DOHH2 (cell line): Measurements from ENCODE around the gene PDK1.
A peak's percentile ranks its signal among the peaks of the same experiment; 100 is the strongest.
"Not testable (repeated sequence)": the region's sequence is repeated elsewhere in the genome, so short reads cannot be mapped to it uniquely, and the experiment has no call there.

Experiments
- H3F3A ChIP-seq: fragments of 200-600 bp; sonication (generic), shearing (Covaris generic); 2 replicates; pipeline ENCODE4 v1.6.0; 2016; ENCODE audit warnings: antibody characterized with exemption, mild to moderate bottlenecking; ENCODE audit not compliant: control insufficient read depth, insufficient read depth
- H3K27ac ChIP-seq: fragments of 200-600 bp; sonication (generic); 2 replicates; pipeline ENCODE4 v1.5.1; 2014; ENCODE audit warnings: low read depth, mild to moderate bottlenecking, low read length, moderate library complexity
- H3K27me3 ChIP-seq: fragments of 200-600 bp; sonication (generic); 2 replicates; pipeline ENCODE4 v1.6.1; 2014; ENCODE audit warnings: mild to moderate bottlenecking, low read length, mixed read lengths; ENCODE audit not compliant: control insufficient read depth
- H3K36me3 ChIP-seq: fragments of 200-600 bp; sonication (generic); 2 replicates; pipeline ENCODE4 v1.6.1; 2014; ENCODE audit warnings: mild to moderate bottlenecking, low read length, moderate library complexity, mixed read lengths; ENCODE audit not compliant: control insufficient read depth
- H3K4me1 ChIP-seq: fragments of 200-600 bp; sonication (generic); 2 replicates; pipeline ENCODE4 v1.6.1; 2014; ENCODE audit warnings: mild to moderate bottlenecking, low read length, mixed read lengths; ENCODE audit not compliant: control insufficient read depth
- H3K4me2 ChIP-seq: fragments of 200-600 bp; sonication (generic); 2 replicates; pipeline ENCODE4 v1.6.0; 2014; ENCODE audit warnings: mild to moderate bottlenecking, low read length, moderate library complexity
- H3K4me3 ChIP-seq: fragments of 200-600 bp; sonication (generic); 2 replicates; pipeline ENCODE4 v1.5.1; 2014; ENCODE audit warnings: mild to moderate bottlenecking, low read length, mixed read lengths
- H3K79me2 ChIP-seq: fragments of 200-600 bp; sonication (generic); 2 replicates; pipeline ENCODE4 v1.6.1; 2014; ENCODE audit warnings: mild to moderate bottlenecking, low read length, mixed read lengths; ENCODE audit not compliant: control insufficient read depth
- H3K9me2 ChIP-seq: fragments of 200-600 bp; sonication (generic); replicated peaks from 2 replicates; pipeline ENCODE4 v1.6.1; 2014; ENCODE audit warnings: mild to moderate bottlenecking, low read length, mixed read lengths; ENCODE audit not compliant: control insufficient read depth
- H3K9me3 ChIP-seq: fragments of 200-600 bp; sonication (generic); 2 replicates; pipeline ENCODE4 v1.6.1; 2014; ENCODE audit warnings: antibody characterized with exemption, low read length, mixed read lengths; ENCODE audit not compliant: control insufficient read depth, insufficient read depth
- H4K20me1 ChIP-seq: fragments of 200-600 bp; sonication (generic); 2 replicates; pipeline ENCODE4 v1.6.0; 2014; ENCODE audit warnings: low read depth, mild to moderate bottlenecking, antibody characterized with exemption, low read length, moderate library complexity; ENCODE audit not compliant: control insufficient read depth, insufficient read depth
- EZH2phosphoT487 ChIP-seq: fragments of 200-600 bp; sonication (generic); IDR thresholded peaks from 2 replicates; pipeline ENCODE4 v1.6.1; 2017; ENCODE audit warnings: borderline replicate concordance, mild to moderate bottlenecking, antibody characterized with exemption, low read length, moderate library complexity, mixed read lengths
- TF ChIP-seq, protein P1 (sequence below): fragments of 200-600 bp; sonication (generic); IDR thresholded peaks from one replicate; pipeline ENCODE4 v1.5.1; 2014; ENCODE audit warnings: antibody characterized with exemption, mild to moderate bottlenecking, low read depth, low read length; ENCODE audit not compliant: poor library complexity, severe bottlenecking

Gene PDK1

DNA sequence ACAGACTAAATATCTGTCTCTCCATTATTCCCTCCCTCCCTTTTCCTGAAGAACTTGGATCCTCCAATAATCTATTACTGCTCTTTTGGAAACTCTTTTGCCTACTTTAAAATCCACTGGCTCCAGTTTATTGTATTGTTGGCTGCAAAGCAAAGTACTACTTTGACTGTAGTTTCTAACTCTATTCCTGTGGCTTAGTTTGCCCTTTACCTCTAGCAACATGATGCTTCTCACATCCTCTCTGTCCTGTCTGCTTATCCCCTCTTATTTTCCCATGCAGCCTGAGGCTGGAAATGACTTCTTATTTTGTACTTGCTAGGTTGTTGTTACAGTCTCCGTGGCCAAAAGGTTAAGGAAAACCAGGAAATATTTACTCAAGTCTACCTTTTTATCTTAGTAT is 26.8 kb downstream of the PDK1 start:
- Histone ChIP-seq H3K36me3 (peaks cover 81% of the 10 kb centered on the region), H3K27ac (no peak overlapping the region), H3K79me2 (peaks cover 15% of the 10 kb centered on the region), H3K27me3 (no peaks in the 10 kb centered on the region), H3K9me3 (peaks cover 10% of the 10 kb centered on the region; the same call in 1 of the 2 replicates), H3K4me3 (no peak overlapping the region), H3K4me2 (peak overlapping the region; percentile 31; the same call in 1 of the 2 replicates), H4K20me1 (no peaks in the 10 kb centered on the region), H3K9me2 (no peaks in the 10 kb centered on the region), H3K4me1 (peaks cover 20% of the 10 kb centered on the region), H3F3A (no peaks in the 10 kb centered on the region)
- TF ChIP-seq, protein P1, sequence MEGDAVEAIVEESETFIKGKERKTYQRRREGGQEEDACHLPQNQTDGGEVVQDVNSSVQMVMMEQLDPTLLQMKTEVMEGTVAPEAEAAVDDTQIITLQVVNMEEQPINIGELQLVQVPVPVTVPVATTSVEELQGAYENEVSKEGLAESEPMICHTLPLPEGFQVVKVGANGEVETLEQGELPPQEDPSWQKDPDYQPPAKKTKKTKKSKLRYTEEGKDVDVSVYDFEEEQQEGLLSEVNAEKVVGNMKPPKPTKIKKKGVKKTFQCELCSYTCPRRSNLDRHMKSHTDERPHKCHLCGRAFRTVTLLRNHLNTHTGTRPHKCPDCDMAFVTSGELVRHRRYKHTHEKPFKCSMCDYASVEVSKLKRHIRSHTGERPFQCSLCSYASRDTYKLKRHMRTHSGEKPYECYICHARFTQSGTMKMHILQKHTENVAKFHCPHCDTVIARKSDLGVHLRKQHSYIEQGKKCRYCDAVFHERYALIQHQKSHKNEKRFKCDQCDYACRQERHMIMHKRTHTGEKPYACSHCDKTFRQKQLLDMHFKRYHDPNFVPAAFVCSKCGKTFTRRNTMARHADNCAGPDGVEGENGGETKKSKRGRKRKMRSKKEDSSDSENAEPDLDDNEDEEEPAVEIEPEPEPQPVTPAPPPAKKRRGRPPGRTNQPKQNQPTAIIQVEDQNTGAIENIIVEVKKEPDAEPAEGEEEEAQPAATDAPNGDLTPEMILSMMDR, result no peak
- TF ChIP-seq EZH2phosphoT487, result no peak

DNA sequence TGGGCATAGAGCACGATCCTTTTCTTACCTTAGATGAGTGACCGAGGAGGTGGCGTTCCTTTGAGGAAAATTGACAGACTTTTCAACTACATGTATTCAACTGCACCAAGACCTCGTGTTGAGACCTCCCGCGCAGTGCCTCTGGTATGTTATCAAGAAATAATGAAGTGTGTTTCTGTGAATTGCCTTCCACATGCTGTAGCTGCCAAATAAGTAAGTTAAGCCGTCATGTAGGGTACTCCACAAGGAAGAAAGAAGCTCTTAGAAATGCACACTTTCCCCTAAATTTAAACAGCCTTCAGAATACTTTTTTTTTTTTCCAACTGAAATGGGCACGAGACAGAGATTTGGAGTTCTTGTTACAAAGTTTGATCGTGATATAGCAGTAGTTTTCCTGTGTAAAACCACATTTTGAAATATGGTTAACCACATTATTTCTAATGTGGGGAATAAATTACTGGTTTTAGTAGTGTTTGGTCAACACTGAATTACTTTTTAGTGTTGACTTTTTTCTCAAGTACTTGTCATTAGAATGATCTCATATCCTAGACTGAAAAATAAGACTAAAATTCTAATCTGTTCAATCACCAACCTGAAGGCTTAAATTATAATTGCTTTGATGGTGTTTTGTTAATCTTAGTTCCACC is 30.5 kb downstream of the PDK1 start:
- Histone ChIP-seq H3K9me2 (no peaks in the 10 kb centered on the region), H3K9me3 (no peaks in the 10 kb centered on the region), H3K4me1 (peaks cover 17% of the 10 kb centered on the region), H3K4me3 (no peak overlapping the region), H3K27ac (no peak overlapping the region), H3K4me2 (no peak overlapping the region), H3K79me2 (no peaks in the 10 kb centered on the region), H3K27me3 (no peaks in the 10 kb centered on the region), H3F3A (no peaks in the 10 kb centered on the region), H4K20me1 (no peaks in the 10 kb centered on the region), H3K36me3 (peaks cover 76% of the 10 kb centered on the region)
- TF ChIP-seq, protein P1, result no peak
- no peak for TF ChIP-seq EZH2phosphoT487

DNA sequence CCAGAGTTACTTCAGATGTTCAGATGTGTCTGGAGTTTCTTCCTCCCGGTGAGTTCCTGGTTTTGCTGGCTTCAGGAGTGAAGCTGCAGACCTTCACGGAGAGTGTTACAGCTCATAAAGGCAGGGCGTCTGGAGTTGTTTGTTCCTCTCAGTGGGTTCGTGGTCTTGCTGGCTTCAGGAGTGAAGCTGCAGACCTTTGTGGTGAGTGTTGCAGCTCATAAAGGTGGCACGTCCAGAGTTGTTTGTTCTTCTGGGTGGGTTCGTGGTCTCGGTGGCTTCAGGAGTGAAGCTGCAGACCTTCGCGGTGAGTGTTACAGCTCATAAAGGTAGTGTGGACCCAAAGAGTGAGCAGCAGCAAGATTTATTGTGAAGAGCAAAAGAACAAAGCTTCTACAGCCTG is 31.3 kb downstream of the PDK1 start:
- not testable (repeated sequence) for H3K4me2 ChIP-seq, H3K9me3 ChIP-seq, H3K9me2 ChIP-seq, H3K27me3 ChIP-seq, H3F3A ChIP-seq, H3K4me3 ChIP-seq, H3K27ac ChIP-seq, H3K79me2 ChIP-seq, H3K4me1 ChIP-seq, H4K20me1 ChIP-seq
- peaks cover 68% of the 10 kb centered on the region for H3K36me3 ChIP-seq

DNA sequence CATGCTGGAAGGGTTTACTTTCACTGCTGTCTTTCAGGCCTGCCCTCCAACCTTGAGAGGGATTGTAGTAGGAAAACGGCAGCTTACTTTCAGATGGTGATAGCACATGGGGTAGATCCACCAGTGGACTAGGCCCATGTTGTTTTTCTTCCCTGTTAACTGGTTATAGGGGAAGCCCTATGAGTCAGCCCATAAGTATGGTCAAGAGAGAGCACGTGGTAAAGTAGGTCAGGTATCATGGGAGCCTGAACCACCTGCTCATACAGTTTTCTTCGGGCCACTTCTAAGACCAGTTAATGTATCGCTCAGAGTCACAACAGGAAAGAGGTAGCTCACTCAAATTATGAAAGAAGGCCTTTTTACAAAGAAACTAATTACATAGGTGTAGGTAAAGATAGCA is 33.0 kb downstream of the PDK1 start:
- Histone ChIP-seq H3K27me3 (no peaks in the 10 kb centered on the region), H3K4me3 (no peak overlapping the region), H4K20me1 (no peaks in the 10 kb centered on the region), H3K27ac (no peak overlapping the region), H3K79me2 (no peaks in the 10 kb centered on the region), H3K36me3 (peaks cover 70% of the 10 kb centered on the region), H3F3A (no peaks in the 10 kb centered on the region), H3K4me2 (no peak overlapping the region), H3K9me3 (no peaks in the 10 kb centered on the region), H3K4me1 (no peaks in the 10 kb centered on the region), H3K9me2 (no peaks in the 10 kb centered on the region)
- TF ChIP-seq EZH2phosphoT487, result no peak

DNA sequence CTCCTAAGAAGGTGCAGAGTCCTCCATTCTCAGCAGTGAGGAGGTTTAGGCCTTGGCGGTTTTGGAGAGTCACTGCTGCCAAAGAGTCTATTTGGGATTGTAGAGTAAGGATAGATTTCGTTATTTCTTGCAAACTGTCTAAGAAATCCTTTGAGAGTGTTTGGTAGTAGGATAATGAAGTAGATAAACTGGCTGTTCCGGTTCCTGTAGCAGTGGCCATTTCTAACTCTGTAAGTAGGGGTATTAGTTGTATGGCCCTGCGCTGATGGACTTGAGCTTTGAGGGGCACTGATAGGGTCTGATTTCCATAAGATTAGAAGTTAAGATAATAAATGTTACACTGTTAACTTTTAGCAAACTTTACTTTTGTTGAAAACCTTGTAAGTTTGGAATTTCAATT is 35.5 kb downstream of the PDK1 start:
- not testable (repeated sequence) for H4K20me1 ChIP-seq, H3F3A ChIP-seq, H3K79me2 ChIP-seq, H3K4me2 ChIP-seq, H3K27ac ChIP-seq, H3K9me2 ChIP-seq, H3K4me1 ChIP-seq, H3K27me3 ChIP-seq, H3K9me3 ChIP-seq, H3K4me3 ChIP-seq
- peaks cover 75% of the 10 kb centered on the region for H3K36me3 ChIP-seq

DNA sequence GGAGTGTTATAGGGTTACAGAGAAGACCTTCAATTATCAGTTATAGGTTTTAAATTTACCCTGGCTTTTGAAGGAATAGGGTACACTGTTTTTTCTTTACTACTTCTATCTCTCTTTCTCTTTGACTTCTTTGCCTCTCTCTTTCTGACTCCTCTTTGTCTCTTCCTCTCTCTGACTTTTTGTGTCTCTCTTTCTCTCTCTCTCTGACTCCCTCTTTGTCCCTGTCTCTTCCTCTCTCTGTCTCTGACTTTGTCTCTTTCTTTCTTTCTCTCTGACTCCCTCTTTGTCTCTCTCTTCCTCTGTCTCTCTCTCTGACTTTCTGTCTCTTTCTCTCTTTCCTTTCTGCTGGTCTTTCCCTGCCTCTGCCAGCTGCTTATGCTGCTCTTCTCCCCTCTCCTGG is 36.3 kb downstream of the PDK1 start:
- not testable (repeated sequence) for H3K9me3 ChIP-seq, H3K4me1 ChIP-seq, H3K27ac ChIP-seq, H3K27me3 ChIP-seq, H3K79me2 ChIP-seq, H3K4me3 ChIP-seq, H3F3A ChIP-seq, H4K20me1 ChIP-seq, H3K9me2 ChIP-seq, H3K4me2 ChIP-seq
- H3K36me3 ChIP-seq, result peaks cover 75% of the 10 kb centered on the region
